Measurements from ENCODE around the gene KIF12.
"Not testable (repeated sequence)": the region's sequence is repeated elsewhere in the genome, so short reads cannot be mapped to it uniquely, and the experiment has no call there.

KIF12 gene

DNA sequence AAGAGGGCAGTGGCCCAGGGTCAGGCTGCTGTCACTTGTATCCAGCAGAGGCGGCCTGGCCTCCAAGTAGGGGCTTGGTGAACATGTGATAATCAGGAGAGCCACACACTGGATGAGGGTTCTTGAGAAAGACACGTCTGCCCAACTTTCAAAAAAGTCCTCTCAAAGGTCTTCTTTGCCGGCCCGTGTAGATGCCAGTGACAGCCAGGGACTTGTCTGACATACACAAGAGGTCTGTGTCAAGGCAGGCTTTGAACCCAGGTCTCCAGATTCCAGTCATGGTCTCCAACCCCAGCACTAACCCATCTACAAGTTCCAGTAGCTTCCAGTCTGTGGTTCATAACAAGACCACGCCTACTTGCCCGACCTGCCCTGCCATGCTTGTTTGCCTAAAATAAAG, 13.1 kb downstream of the KIF12 start:
- H3K4me3 ChIP-seq (ENCODE audit: low read depth, low read length): no peak overlapping the region
- no peak for DNase-seq (ENCODE audit: low read depth, low spot score)
- in situ Hi-C loops (cut with HindIII; ENCODE audit: low sequenced_read_pairs): no loop called here
- TF ChIP-seq, protein P1, sequence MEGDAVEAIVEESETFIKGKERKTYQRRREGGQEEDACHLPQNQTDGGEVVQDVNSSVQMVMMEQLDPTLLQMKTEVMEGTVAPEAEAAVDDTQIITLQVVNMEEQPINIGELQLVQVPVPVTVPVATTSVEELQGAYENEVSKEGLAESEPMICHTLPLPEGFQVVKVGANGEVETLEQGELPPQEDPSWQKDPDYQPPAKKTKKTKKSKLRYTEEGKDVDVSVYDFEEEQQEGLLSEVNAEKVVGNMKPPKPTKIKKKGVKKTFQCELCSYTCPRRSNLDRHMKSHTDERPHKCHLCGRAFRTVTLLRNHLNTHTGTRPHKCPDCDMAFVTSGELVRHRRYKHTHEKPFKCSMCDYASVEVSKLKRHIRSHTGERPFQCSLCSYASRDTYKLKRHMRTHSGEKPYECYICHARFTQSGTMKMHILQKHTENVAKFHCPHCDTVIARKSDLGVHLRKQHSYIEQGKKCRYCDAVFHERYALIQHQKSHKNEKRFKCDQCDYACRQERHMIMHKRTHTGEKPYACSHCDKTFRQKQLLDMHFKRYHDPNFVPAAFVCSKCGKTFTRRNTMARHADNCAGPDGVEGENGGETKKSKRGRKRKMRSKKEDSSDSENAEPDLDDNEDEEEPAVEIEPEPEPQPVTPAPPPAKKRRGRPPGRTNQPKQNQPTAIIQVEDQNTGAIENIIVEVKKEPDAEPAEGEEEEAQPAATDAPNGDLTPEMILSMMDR (IDR thresholded peaks at IDR 0.05; ENCODE audit: low read depth, low read length): no peak

DNA sequence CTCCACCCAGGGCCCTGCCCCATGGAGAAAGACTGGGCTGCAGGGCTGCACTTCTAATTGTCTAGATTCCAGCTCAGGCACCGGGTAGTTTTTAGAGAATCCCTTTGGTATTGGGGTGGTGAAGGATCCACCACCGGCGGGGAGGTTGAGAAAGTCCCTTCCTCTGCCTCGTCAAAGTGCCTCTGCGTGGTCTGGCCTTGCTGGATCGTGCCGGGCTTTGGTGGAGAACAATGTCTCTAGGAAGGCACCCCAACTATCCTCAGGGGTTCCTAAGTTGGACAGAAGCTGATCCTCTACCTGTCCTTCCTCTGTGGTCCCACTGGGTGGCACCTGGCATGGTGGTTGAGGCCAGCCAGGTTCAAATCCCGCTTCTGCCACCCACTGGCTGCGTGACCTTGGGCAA, 13.7 kb downstream of the KIF12 start:
- TF ChIP-seq, protein P1 (IDR thresholded peaks at IDR 0.05; ENCODE audit: low read depth, low read length): no peak
- DNase-seq (ENCODE audit: low read depth, low spot score): no peak
- in situ Hi-C loops (cut with HindIII; ENCODE audit: low sequenced_read_pairs): no loop called here
- no peak overlapping the region for H3K4me3 ChIP-seq (ENCODE audit: low read depth, low read length)

DNA sequence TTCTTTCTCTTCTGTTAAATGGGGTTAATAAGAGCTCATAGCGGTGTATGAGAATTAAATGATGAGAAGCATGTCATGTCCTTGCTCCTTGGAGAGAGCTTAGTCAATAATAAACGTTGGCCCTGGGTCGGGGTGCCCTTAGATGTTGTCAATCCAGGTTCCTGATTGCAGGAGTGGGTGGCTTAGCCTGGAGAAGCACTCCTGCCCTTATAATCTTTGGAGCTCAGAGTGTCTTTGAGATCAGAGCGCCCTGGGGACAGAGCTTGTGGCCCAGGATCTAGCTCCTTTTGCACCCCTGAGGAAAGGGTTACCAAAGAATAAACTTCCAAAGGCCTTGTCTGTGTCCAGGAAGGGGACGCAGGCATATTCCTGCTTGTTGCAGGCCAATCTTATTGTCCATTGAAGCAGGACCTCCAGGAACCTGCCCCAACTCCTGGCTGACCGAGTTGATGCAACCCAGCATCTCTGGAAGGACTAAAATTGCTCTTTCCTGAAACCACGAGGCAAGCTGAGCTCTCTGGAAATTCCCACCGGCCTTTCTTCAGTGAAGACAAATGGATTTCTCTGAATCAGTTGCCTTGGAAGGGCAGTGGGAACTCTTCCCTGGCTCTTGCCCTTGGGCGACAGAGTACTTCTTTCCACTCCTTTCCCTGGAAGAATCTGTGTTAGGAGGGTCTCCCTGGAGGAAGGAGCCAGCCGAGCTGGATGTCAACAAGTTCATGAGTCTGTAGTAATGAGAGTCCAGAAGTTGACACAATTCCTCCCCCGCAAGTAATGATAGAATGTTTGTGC, 14.6 kb downstream of the KIF12 start:
- TF ChIP-seq, protein P1 (IDR thresholded peaks at IDR 0.05; ENCODE audit: low read depth, low read length): no peak
- in situ Hi-C loops (cut with HindIII; ENCODE audit: low sequenced_read_pairs): no loop called here
- no peak overlapping the region for H3K4me3 ChIP-seq (ENCODE audit: low read depth, low read length)
- no peak for DNase-seq (ENCODE audit: low read depth, low spot score)

DNA sequence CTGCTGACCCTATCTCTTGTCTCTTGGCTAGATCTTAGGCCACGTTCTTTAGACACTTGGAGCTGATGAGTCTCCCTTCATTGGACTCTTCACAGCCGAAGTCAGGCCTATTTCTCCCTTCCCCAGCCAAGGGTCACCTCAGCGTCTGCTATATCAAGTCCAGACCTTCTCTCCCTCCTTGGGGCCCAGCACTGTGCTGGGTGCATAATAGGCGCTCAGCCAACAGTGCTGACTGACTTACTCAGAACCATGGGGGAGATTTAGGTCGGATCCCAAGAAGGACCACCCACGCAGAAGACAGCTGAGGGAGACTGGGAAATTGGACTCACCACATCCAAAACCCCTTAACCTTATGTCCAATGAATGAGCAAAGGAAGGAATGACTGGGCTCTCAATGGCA, 15.4 kb downstream of the KIF12 start:
- in situ Hi-C loops (cut with HindIII; ENCODE audit: low sequenced_read_pairs): no loop called here
- no peak overlapping the region for H3K4me3 ChIP-seq (ENCODE audit: low read depth, low read length)
- DNase-seq (ENCODE audit: low read depth, low spot score): no peak
- TF ChIP-seq, protein P1 (IDR thresholded peaks at IDR 0.05; ENCODE audit: low read depth, low read length): no peak

DNA sequence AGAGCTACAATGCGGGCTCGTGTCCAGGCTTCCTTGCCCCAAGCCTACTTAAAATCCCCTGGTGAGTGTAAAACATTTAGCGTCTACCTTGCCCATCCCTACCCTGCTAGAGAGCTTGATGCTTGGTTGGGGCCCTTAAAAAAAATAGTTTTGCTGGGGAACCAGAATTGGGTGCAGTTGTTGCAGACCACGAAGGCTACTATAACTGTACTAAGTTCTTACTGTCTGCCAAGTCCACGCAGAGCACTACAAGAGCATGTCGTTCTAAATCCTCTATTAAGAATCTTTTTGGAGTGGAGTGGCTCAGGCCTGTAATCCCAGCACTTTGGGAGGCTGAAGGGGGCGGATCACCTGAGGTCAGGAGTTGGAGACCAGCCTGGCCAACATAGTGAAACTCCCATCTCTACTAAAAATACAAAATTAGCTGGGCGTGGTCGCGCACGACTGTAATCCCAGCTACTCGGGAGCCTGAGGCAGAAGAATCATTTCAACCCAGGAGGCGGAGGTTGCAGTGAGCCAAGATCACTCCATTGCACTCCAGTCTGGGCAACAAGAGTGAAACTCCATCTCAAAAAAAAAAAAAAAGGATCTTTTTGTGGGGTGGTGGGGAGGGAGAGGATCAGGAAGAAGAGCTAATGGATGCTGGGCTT, 16.2 kb downstream of the KIF12 start:
- in situ Hi-C loops (cut with HindIII; ENCODE audit: low sequenced_read_pairs); H3K4me3 ChIP-seq (ENCODE audit: low read depth, low read length); DNase-seq (ENCODE audit: low read depth, low spot score): not testable (repeated sequence)

DNA sequence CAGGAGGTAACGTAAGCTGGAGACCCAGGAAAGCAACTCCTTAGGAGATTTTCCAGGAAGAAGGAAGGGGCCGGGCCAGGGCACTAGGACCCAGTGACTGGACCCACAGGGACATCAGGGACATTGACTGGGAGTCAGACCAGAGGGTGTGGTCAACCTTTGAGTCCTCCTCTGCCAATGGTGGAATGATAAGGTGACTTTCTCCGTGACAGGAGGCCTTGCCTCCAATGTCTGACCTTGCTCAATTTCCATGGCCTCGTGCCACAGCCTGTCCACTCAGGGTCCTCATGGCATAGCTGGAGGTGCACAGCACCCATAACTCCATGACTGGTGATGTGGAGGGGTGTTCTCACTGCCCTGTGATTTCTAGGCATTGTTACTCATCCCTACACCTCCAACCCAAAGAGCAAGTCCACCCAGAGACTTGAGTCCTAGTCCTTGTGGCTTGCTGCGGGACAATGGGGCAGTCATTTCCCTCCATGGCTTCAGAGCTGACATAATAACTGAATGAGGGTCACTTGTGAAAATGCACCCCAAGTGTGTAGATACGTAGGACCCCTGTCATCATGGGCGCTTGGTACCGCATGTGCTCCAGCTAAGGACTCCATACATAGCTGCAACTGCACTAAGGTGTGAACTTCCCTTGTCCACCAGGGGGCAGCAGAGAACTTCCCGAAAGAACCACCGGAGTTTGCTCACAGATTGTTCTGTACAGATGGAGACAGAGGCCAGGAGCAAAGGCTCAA, 16.9 kb downstream of the KIF12 start:
- peak; percentile 85 for DNase-seq (ENCODE audit: low read depth, low spot score)
- H3K4me3 ChIP-seq (ENCODE audit: low read depth, low read length): no peak overlapping the region
- TF ChIP-seq, protein P1 (IDR thresholded peaks at IDR 0.05; ENCODE audit: low read depth, low read length): peak; percentile 93
- in situ Hi-C loops (cut with HindIII; ENCODE audit: low sequenced_read_pairs): no loop called here

All from astrocyte of the spinal cord (primary cell).